NT2/D1 (cell line): ENCODE data around the gene HTT.
"Not testable (repeated sequence)": the region's sequence is repeated elsewhere in the genome, so short reads cannot be mapped to it uniquely, and the experiment has no call there.

Experiments
- DNase-seq: peaks from one replicate; pipeline ENCODE4 v3.0.0-alpha.2; 2011; ENCODE audit warnings: low read depth, low spot score
- H3K27me3 ChIP-seq: 2 replicates; pipeline ENCODE4 v1.6.0; 2011; ENCODE audit warnings: mild to moderate bottlenecking; ENCODE audit not compliant: insufficient read length, insufficient read depth
- H3K36me3 ChIP-seq: 2 replicates; pipeline ENCODE4 v1.6.1; 2011; ENCODE audit warnings: mild to moderate bottlenecking, low read length, mixed read lengths; ENCODE audit not compliant: insufficient read depth, insufficient read length
- H3K4me1 ChIP-seq: 2 replicates; pipeline ENCODE4 v1.5.1; 2011; ENCODE audit not compliant: insufficient read depth, insufficient read length
- H3K4me3 ChIP-seq: 2 replicates; pipeline ENCODE4 v1.5.1; 2011; ENCODE audit warnings: low read depth; ENCODE audit not compliant: insufficient read length
- H3K9ac ChIP-seq: 2 replicates; pipeline ENCODE4 v1.6.0; 2011; ENCODE audit warnings: low read depth; ENCODE audit not compliant: insufficient read length
- H3K9me3 ChIP-seq: 2 replicates; pipeline ENCODE4 v1.5.1; 2011; ENCODE audit warnings: mild to moderate bottlenecking, low read length; ENCODE audit not compliant: insufficient read depth
- SUZ12 ChIP-seq: IDR thresholded peaks from 2 replicates; pipeline ENCODE4 v1.6.1; 2011; ENCODE audit not compliant: insufficient read length, insufficient read depth; ENCODE audit errors: extremely low read depth
- YY1 ChIP-seq: IDR thresholded peaks from 2 replicates; pipeline ENCODE4 v1.6.1; 2011; ENCODE audit not compliant: insufficient read length, insufficient read depth
- ZNF274 ChIP-seq: IDR thresholded peaks from 2 replicates; pipeline ENCODE4 v1.6.1; 2011; ENCODE audit warnings: mild to moderate bottlenecking, low read depth, low read length

The HTT gene

GRCh38 chr4:3158841-3159240, 84.4 kb downstream of the HTT start:
- Histone ChIP-seq H3K4me1 (peaks cover 2% of the 10 kb centered on the region), H3K27me3 (no peaks in the 10 kb centered on the region), H3K36me3 (peaks cover 59% of the 10 kb centered on the region), H3K9ac (no peak overlapping the region), H3K4me3 (no peak overlapping the region), H3K9me3 (peaks cover 8% of the 10 kb centered on the region; the same call in 1 of the 2 replicates)
- DNase-seq, result no peak
- TF ChIP-seq ZNF274 (no peak), SUZ12 (no peak), YY1 (no peak)

DNA sequence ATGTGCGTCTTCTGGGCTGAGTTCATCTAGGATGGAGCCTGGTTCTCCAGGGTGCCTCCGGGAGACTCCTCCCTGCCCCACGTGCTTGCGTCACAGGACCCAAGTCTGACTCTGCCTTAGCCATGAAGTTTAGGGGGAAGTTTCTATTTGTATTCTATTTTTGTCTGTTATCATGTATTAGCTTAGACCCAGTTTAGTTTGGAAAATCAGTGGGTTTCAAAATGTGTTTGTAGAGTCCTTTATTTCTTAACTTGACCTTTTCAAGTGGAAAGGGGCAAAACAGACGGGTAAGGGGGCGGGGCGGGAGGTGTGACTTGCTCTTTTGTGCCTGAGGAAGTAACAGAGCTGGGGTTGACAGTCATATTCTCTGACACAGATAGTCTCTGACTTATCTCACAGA, 86.0 kb downstream of the HTT start:
- Histone ChIP-seq H3K9me3 (peaks cover 8% of the 10 kb centered on the region; the same call in 1 of the 2 replicates), H3K36me3 (peaks cover 45% of the 10 kb centered on the region), H3K27me3 (no peaks in the 10 kb centered on the region), H3K4me3 (no peak overlapping the region), H3K4me1 (peaks cover 2% of the 10 kb centered on the region), H3K9ac (no peak overlapping the region)
- DNase-seq, result no peak
- TF ChIP-seq SUZ12 (no peak), YY1 (no peak), ZNF274 (no peak)

GRCh38 chr4:3161044-3161443, 86.6 kb downstream of the HTT start:
- not testable (repeated sequence) for H3K9me3 ChIP-seq, H3K9ac ChIP-seq, H3K4me1 ChIP-seq, DNase-seq, H3K27me3 ChIP-seq, H3K4me3 ChIP-seq
- H3K36me3 ChIP-seq, result peaks cover 40% of the 10 kb centered on the region

DNA sequence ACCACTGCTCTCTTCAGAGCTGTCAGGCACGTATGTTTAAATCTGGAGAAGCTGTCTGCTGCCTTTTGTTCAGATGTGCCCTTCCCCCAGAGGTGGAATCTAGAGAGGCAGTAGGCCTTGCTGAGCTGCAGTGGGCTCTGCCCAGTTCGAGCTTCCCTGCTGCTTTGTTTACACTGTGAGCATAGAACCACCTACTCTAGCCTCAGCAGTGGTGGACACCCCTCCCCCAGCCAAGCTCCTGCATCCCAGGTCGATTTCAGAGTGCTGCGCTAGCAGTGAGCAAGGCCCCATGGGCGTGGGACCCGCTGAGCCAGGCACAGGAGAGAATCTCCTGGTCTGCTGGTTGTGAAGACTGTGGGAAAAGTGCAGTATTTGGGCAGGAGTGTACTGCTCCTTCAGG, 92.0 kb downstream of the HTT start:
- H3K4me1 ChIP-seq, H3K4me3 ChIP-seq, H3K36me3 ChIP-seq, H3K27me3 ChIP-seq, H3K9me3 ChIP-seq: not testable (repeated sequence)
- H3K9ac ChIP-seq, result peak overlapping the region; percentile 66
- peak; percentile 65 for DNase-seq

- Histone ChIP-seq H3K4me1 (peaks cover 10% of the 10 kb centered on the region), H3K9me3 (no peaks in the 10 kb centered on the region), H3K9ac (no peak overlapping the region), H3K4me3 (no peak overlapping the region), H3K36me3 (peaks cover 18% of the 10 kb centered on the region), H3K27me3 (no peaks in the 10 kb centered on the region)
- peak; percentile 15 for DNase-seq
- TF ChIP-seq ZNF274 (no peak), YY1 (no peak), SUZ12 (no peak)
Observed at GRCh38 chr4:3168029-3168428, 93.5 kb downstream of the HTT start.

DNA sequence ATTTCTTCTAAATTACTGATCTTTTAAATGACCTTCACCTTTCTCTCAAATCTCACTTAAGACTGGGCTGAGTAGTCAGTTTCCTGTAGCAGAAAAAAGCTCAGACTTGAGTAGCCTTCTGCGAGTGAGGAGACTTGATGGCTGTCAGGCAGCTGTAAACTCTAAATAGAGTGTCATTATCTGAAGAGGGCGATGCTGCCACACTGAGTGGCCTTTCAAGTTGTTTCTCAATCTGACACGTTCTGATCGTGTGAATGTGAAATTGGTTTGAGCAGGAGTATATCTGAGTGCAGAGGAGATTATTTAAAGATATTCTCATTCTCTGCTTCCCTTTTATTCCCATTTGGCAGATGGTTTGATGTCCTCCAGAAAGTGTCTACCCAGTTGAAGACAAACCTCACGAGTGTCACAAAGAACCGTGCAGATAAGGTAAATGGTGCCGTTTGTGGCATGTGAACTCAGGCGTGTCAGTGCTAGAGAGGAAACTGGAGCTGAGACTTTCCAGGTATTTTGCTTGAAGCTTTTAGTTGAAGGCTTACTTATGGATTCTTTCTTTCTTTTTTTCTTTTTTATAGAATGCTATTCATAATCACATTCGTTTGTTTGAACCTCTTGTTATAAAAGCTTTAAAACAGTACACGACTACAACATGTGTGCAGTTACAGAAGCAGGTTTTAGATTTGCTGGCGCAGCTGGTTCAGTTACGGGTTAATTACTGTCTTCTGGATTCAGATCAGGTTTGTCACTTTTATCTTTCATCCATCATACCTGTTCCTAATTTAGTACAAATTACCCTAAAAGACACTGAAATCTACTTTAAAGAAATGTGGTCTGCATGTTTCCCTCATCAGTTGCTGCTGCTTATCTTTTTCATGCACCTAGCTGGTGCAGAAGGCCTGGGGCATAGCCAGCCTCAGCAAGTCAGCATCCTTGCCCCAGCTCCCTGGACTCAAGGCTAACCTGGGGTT, 100.2 kb downstream of the HTT start:
- no peaks in the 10 kb centered on the region for H3K9me3 ChIP-seq
- H3K4me1 ChIP-seq, result peaks cover 3% of the 10 kb centered on the region
- H3K27me3 ChIP-seq, result no peaks in the 10 kb centered on the region
- H3K9ac ChIP-seq, result no peak overlapping the region
- peaks cover 74% of the 10 kb centered on the region for H3K36me3 ChIP-seq
- no peak overlapping the region for H3K4me3 ChIP-seq
- no peak for TF ChIP-seq ZNF274
- TF ChIP-seq SUZ12, result no peak
- no peak for TF ChIP-seq YY1
- DNase-seq, result no peak

DNA sequence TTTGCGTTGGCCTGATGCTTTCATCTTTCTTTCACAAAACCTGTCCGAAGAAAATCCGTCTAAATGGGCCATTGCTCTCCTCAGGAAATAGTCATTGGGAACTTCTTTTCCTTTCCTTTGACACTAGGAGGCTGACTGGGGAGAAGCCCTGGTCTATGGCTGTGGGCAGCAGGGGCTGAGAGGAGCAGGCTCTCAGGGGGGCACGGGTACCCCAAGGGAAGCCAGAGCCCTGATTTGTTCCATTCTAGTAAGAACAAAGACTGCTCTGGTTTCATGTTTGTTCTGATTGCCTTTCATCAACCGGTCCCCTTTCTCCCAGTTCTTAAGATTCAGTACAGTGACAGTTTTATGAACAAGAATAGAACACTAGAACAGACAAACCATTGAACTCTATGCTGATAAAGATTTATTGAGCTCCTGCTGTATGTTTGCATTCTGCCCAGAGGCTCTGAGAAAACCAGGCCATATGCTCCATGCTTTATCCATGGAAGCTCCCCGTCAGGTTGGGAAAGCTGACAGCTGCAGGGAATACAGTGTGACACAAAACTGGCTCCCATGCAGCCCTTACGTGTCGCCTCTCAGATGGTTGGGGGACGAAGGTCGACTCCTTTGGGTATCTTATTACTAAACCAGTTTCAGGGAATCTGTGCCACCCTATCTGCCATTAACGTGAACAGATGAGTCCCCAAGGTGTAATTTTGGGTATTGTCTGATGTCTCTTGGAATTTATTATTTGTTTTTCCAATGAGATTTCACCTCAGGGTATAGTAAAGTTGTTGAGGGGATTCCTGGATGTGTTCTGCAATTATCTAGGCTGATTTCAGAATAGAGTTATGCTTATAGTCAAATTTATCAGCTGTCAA, 102.1 kb downstream of the HTT start:
- no peak for DNase-seq
- no peaks in the 10 kb centered on the region for H3K9me3 ChIP-seq
- no peak overlapping the region for H3K9ac ChIP-seq
- TF ChIP-seq YY1, result no peak
- no peak for TF ChIP-seq ZNF274
- no peak for TF ChIP-seq SUZ12
- peaks cover 86% of the 10 kb centered on the region for H3K36me3 ChIP-seq
- H3K27me3 ChIP-seq, result no peaks in the 10 kb centered on the region
- H3K4me3 ChIP-seq, result no peak overlapping the region
- H3K4me1 ChIP-seq, result peaks cover 6% of the 10 kb centered on the region
